Neuronal stem cell (in vitro differentiated cells): ENCODE measurements around the gene KLHL30.

ENCODE experiments used
- DNase-seq: peaks from one replicate; pipeline ENCODE4 v3.0.0-alpha.2; 2013; ENCODE audit warnings: low spot score
- H2AFZ ChIP-seq: one replicate; pipeline ENCODE4 v1.6.1; 2013; ENCODE audit warnings: mild to moderate bottlenecking, low read length, inconsistent platforms
- H2AK5ac ChIP-seq: 2 replicates; pipeline ENCODE4 v1.6.1; 2013; ENCODE audit warnings: low read depth, mild to moderate bottlenecking, inconsistent platforms, low read length, moderate library complexity, mixed read lengths
- H2BK120ac ChIP-seq: 2 replicates; pipeline ENCODE4 v1.6.1; 2013; ENCODE audit warnings: low read depth, mild to moderate bottlenecking, inconsistent platforms, low read length, moderate library complexity, mixed read lengths
- H2BK12ac ChIP-seq: one replicate; pipeline ENCODE4 v1.6.1; 2013; ENCODE audit warnings: low read length, inconsistent platforms
- H2BK15ac ChIP-seq: 2 replicates; pipeline ENCODE4 v1.6.1; 2013; ENCODE audit warnings: mild to moderate bottlenecking, low read length, inconsistent platforms, mixed read lengths
- H2BK5ac ChIP-seq: one replicate; pipeline ENCODE4 v1.6.1; 2013; ENCODE audit warnings: inconsistent platforms, mild to moderate bottlenecking, low read length, moderate library complexity
- H3K14ac ChIP-seq: one replicate; pipeline ENCODE4 v1.6.1; 2013; ENCODE audit warnings: low read length, inconsistent platforms
- H3K18ac ChIP-seq: 2 replicates; pipeline ENCODE4 v1.6.1; 2013; ENCODE audit warnings: low read length, inconsistent platforms
- H3K23ac ChIP-seq: 2 replicates; pipeline ENCODE4 v1.6.1; 2013; ENCODE audit warnings: low read depth, mild to moderate bottlenecking, mixed read lengths, low read length, inconsistent platforms; ENCODE audit not compliant: poor library complexity
- H3K27ac ChIP-seq: replicated peaks from 3 replicates; pipeline ENCODE4 v1.5.1; 2013; ENCODE audit warnings: low read length, inconsistent platforms
- H3K27me3 ChIP-seq, 3 experiments: 2 replicates each; pipeline ENCODE4 v1.6.1; 2013; ENCODE audit warnings: low read length in 3 of 3, mild to moderate bottlenecking in 2 of 3, inconsistent platforms in 1 of 3, low read depth in 1 of 3, mixed read lengths in 1 of 3, moderate library complexity in 1 of 3; ENCODE audit not compliant: control insufficient read depth in 3 of 3, insufficient read depth in 3 of 3
- H3K36me3 ChIP-seq, 2 donors: replicated peaks in 1 of 2; 2 replicates each; pipeline ENCODE4 v1.6.1; 2013; ENCODE audit warnings: low read length in 2 of 2; ENCODE audit not compliant: control insufficient read depth in 2 of 2, insufficient read depth in 2 of 2
- H3K4ac ChIP-seq: 2 replicates; pipeline ENCODE4 v1.6.1; 2013; ENCODE audit warnings: inconsistent platforms, mild to moderate bottlenecking, low read length, moderate library complexity
- H3K4me1 ChIP-seq, 2 donors: 1 replicate in 1 of 2; 2 replicates in 1 of 2; pipeline ENCODE4 v1.6.1; 2013; ENCODE audit warnings: low read length in 2 of 2, low read depth in 1 of 2; ENCODE audit not compliant: control insufficient read depth in 2 of 2, insufficient read depth in 1 of 2
- H3K4me2 ChIP-seq: one replicate; pipeline ENCODE4 v1.6.1; 2013; ENCODE audit warnings: mild to moderate bottlenecking, low read length, inconsistent platforms; ENCODE audit not compliant: insufficient read depth, poor library complexity, severe bottlenecking
- H3K4me3 ChIP-seq, 2 donors: 2 replicates each; pipeline ENCODE4 v1.5.1; 2013; ENCODE audit warnings: low read length in 2 of 2, mild to moderate bottlenecking in 2 of 2, inconsistent platforms in 1 of 2, moderate library complexity in 1 of 2
- H3K79me1 ChIP-seq: one replicate; pipeline ENCODE4 v1.6.1; 2013; ENCODE audit warnings: low read depth, mild to moderate bottlenecking, inconsistent platforms, low read length, moderate library complexity
- H3K9ac ChIP-seq: one replicate; pipeline ENCODE4 v1.6.1; 2013; ENCODE audit warnings: mild to moderate bottlenecking, low read depth, low read length, inconsistent platforms; ENCODE audit not compliant: poor library complexity
- H3K9me3 ChIP-seq, 2 donors: replicated peaks in 1 of 2; 2 replicates each; pipeline versions ENCODE3 to v1.6.1; 2013; ENCODE audit warnings: low read length in 2 of 2, mild to moderate bottlenecking in 2 of 2, inconsistent platforms in 1 of 2, low read depth in 1 of 2, mixed read lengths in 1 of 2, moderate library complexity in 1 of 2; ENCODE audit not compliant: control insufficient read depth in 2 of 2, insufficient read depth in 1 of 2
- H4K8ac ChIP-seq: one replicate; pipeline ENCODE4 v1.6.1; 2013; ENCODE audit warnings: low read depth, mild to moderate bottlenecking, inconsistent platforms, low read length, moderate library complexity
- H4K91ac ChIP-seq: one replicate; pipeline ENCODE4 v1.6.1; 2013; ENCODE audit warnings: low read length, low read depth, mild to moderate bottlenecking, inconsistent platforms; ENCODE audit not compliant: poor library complexity
- WGBS, 2 donors: extraction: QIAGEN DNeasy Blood & Tissue Kit; methylation state at CpG; one replicate each; pipeline ENCODE4 v1.1.7; 2013; ENCODE audit warnings: missing lambda C conversion rate in 2 of 2, mixed read lengths in 1 of 2; ENCODE audit not compliant: insufficient read length in 2 of 2, insufficient replicate concordance in 1 of 2; ENCODE audit errors: extremely low coverage in 2 of 2; 5-methylcytosine and 5-hydroxymethylcytosine counted together

The KLHL30 gene

GRCh38 chr2:238100821-238101771 is 37.4 kb upstream of the KLHL30 start:
- Histone ChIP-seq H3K18ac (peak overlapping the region; percentile 85), H2BK12ac (peak overlapping the region; percentile 78)
- no peak for DNase-seq

GRCh38 chr2:238101891-238102841 is 36.3 kb upstream of the KLHL30 start:
- peaks cover 11 to 16% of the 10 kb centered on the region in 2 donors for H3K4me1 ChIP-seq
- no peak overlapping the region for H3K27ac ChIP-seq
- H3K9ac ChIP-seq: peak overlapping the region; percentile 60
- peak overlapping the region; percentile 78 for H2BK12ac ChIP-seq
- peak overlapping the region; percentile 85 for H3K18ac ChIP-seq
- peak overlapping the region; percentile 93 for H2BK5ac ChIP-seq
- H3K79me1 ChIP-seq: no peaks in the 10 kb centered on the region
- no CpG with 5 or more reads among the region's 30 CpGs for WGBS, 2 donors
- no peak overlapping the region for H3K4me2 ChIP-seq
- no peak for DNase-seq
- H4K8ac ChIP-seq: no peak overlapping the region
- no peak overlapping the region for H3K14ac ChIP-seq
- H3K23ac ChIP-seq: peak overlapping the region; percentile 43
- no peaks in the 10 kb centered on the region for H3K36me3 ChIP-seq
- H3K4me3 ChIP-seq: no peak overlapping the region
- peak overlapping the region; percentile 32 for H2AFZ ChIP-seq
- peaks cover 0 to 4% of the 10 kb centered on the region in 2 donors for H3K9me3 ChIP-seq
- peak overlapping the region; percentile 97 for H2AK5ac ChIP-seq
- no peak overlapping the region for H4K91ac ChIP-seq
- H3K4ac ChIP-seq: no peak overlapping the region
- peaks cover 0 to 2% (median 0%) of the 10 kb centered on the region in 3 experiments for H3K27me3 ChIP-seq
- H2BK15ac ChIP-seq: peak overlapping the region; percentile 85
- no peak overlapping the region for H2BK120ac ChIP-seq

More at GRCh38 chr2:238100821-238101771, 37.4 kb upstream of the KLHL30 start:
- Histone ChIP-seq H2BK5ac (peak overlapping the region; percentile 93), H3K9me3 (peaks cover 0 to 4% of the 10 kb centered on the region in 2 donors), H3K4me2 (no peak overlapping the region), H2AFZ (no peak overlapping the region), H2BK120ac (no peak overlapping the region), H3K9ac (peak overlapping the region; percentile 60), H2AK5ac (peak overlapping the region; percentile 97), H3K4me1 (peaks cover 10 to 14% of the 10 kb centered on the region in 2 donors), H3K27me3 (peaks cover 0 to 2% (median 0%) of the 10 kb centered on the region in 3 experiments), H2BK15ac (peak overlapping the region; percentile 85), H4K8ac (no peak overlapping the region), H3K36me3 (no peaks in the 10 kb centered on the region), H3K4me3 (no peak overlapping the region), H3K79me1 (no peaks in the 10 kb centered on the region), H4K91ac (no peak overlapping the region), H3K23ac (peak overlapping the region; percentile 43), H3K27ac (no peak overlapping the region), H3K4ac (no peak overlapping the region), H3K14ac (peak overlapping the region; percentile 82)
- WGBS, 2 donors: no CpG with 5 or more reads among the region's 28 CpGs

- Histone ChIP-seq H3K18ac (peak overlapping the region; percentile 5), H2AK5ac (no peak overlapping the region), H3K79me1 (no peaks in the 10 kb centered on the region), H3K4me1 (peaks cover 14 to 22% of the 10 kb centered on the region in 2 donors), H2AFZ (peak overlapping the region; percentile 32), H3K36me3 (no peaks in the 10 kb centered on the region), H3K23ac (no peak overlapping the region), H3K14ac (no peak overlapping the region), H3K4me2 (no peak overlapping the region), H3K9me3 (peaks cover 0 to 4% of the 10 kb centered on the region in 2 donors), H2BK15ac (no peak overlapping the region), H3K9ac (no peak overlapping the region), H3K27me3 (peaks cover 0 to 2% (median 0%) of the 10 kb centered on the region in 3 experiments), H2BK5ac (no peak overlapping the region), H2BK12ac (no peak overlapping the region), H3K27ac (no peak overlapping the region), H3K4me3 (no peak overlapping the region), H3K4ac (no peak overlapping the region), H4K8ac (no peak overlapping the region), H4K91ac (no peak overlapping the region), H2BK120ac (no peak overlapping the region)
- no peak for DNase-seq
- WGBS, 2 donors: no CpG with 5 or more reads among the region's 10 CpGs
Measured at GRCh38 chr2:238102865-238103264, 35.6 kb upstream of the KLHL30 start.
